ENCODE results near the gene TMEM213.

TMEM213 gene

GRCh38 chr7:138843632-138844580 lies 46.1 kb downstream of the TMEM213 start:
- no peak for DNase-seq

- DNase-seq: no peak
Measured at GRCh38 chr7:138845711-138846110, 47.9 kb downstream of the TMEM213 start.

GRCh38 chr7:138848056-138848980 lies 50.5 kb downstream of the TMEM213 start:
- DNase-seq: no peak

- no peak for DNase-seq
Measured at GRCh38 chr7:138849701-138850100, 51.9 kb downstream of the TMEM213 start.

GRCh38 chr7:138852469-138852868 lies 54.7 kb downstream of the TMEM213 start:
- DNase-seq: no peak

- DNase-seq: no peak
Measured at GRCh38 chr7:138853448-138853847, 55.7 kb downstream of the TMEM213 start.

- no peak for DNase-seq
Measured at GRCh38 chr7:138854115-138854645, 56.4 kb downstream of the TMEM213 start.

GRCh38 chr7:138857728-138858127 lies 59.9 kb downstream of the TMEM213 start:
- no peak for DNase-seq

GRCh38 chr7:138861051-138861450 lies 63.3 kb downstream of the TMEM213 start:
- no peak for DNase-seq

- no peak for DNase-seq
Measured at GRCh38 chr7:138863931-138864330, 66.1 kb downstream of the TMEM213 start.

GRCh38 chr7:138864667-138865066 lies 66.9 kb downstream of the TMEM213 start:
- DNase-seq: no peak

GRCh38 chr7:138865843-138866242 lies 68.0 kb downstream of the TMEM213 start:
- DNase-seq: no peak

- no peak for DNase-seq
Measured at GRCh38 chr7:138866353-138866752, 68.6 kb downstream of the TMEM213 start.

GRCh38 chr7:138867744-138868143 lies 70.0 kb downstream of the TMEM213 start:
- DNase-seq: no peak

- no peak for DNase-seq
Measured at GRCh38 chr7:138868711-138869110, 70.9 kb downstream of the TMEM213 start.

- no peak for DNase-seq
Measured at GRCh38 chr7:138869353-138869752, 71.6 kb downstream of the TMEM213 start.

- DNase-seq: no peak
Measured at GRCh38 chr7:138871065-138871813, 73.4 kb downstream of the TMEM213 start.

GRCh38 chr7:138871814-138872090 lies 74.0 kb downstream of the TMEM213 start:
- DNase-seq: no peak

- no peak for DNase-seq
Measured at GRCh38 chr7:138872576-138872975, 74.8 kb downstream of the TMEM213 start.

- DNase-seq: no peak
Measured at GRCh38 chr7:138873220-138873892, 75.6 kb downstream of the TMEM213 start.

GRCh38 chr7:138875794-138876193 lies 78.0 kb downstream of the TMEM213 start:
- peak; percentile 36 for DNase-seq

GRCh38 chr7:138876326-138876725 lies 78.5 kb downstream of the TMEM213 start:
- DNase-seq: no peak
